ENCODE results near the gene IZUMO1.
"Not testable (repeated sequence)": the region's sequence is repeated elsewhere in the genome, so short reads cannot be mapped to it uniquely, and the experiment has no call there.

The IZUMO1 gene

DNA sequence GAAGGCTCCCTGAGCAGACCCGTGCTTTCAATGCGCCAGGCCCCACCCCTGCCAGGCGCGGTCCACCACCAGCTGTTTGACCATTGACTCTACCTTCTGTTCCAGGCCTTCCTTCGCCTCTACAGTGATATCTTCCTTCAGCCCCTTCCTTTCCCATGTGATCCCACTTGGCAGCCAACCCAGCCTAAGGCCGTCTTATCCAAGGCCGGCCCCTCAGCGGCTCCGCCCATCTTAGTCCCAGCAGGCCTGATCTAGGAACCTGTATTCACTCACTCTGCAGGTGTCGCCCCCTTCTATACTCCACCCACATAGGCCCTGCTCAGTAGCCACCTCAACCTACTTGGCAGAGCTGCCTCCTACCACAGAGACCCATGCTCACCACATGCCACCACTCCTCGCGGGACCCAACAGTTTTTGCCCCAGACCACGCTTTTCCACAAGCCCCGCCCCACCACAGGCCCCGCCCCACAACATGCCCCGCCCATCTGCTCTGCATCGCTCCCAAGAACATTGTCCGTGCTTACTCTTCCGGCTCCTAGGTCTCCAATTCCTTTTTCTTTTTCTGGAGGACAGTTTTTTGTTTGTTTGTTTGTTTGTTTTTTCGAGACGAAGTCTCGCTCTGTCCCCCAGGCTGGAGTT lies 9.2 kb downstream of the IZUMO1 start:
- DNase-seq (ENCODE audit: low read depth) = no peak

DNA sequence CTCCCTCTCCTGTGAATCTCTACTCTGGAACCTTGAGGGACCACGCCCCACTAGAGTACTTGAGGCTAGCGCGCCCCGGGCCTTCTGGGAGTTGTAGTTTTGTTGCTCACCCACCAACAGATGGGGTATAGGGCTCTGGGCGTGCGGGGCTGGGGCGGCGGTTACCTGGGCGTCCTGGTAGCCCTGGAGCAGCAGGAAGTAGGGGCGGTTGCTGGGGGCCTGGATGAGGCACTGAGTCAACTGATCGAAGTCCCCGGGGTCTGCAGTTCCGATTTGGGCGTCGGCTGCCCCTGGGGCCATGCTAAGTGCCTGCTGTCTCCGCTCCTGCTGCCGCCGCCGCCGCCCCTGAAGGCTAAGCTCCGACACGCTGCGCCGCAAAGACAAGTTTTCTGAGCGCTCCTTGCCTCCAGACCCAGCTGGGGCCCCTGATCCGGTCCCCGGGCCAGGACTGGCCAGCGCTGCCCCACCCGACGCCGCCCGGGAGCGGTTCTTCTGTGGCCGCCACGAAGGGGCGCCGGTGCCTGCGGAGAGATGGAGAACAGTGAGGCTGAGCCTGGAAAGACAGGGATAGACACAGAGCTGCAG lies 11.6 kb downstream of the IZUMO1 start:
- no peak for DNase-seq (ENCODE audit: low read depth)

DNA sequence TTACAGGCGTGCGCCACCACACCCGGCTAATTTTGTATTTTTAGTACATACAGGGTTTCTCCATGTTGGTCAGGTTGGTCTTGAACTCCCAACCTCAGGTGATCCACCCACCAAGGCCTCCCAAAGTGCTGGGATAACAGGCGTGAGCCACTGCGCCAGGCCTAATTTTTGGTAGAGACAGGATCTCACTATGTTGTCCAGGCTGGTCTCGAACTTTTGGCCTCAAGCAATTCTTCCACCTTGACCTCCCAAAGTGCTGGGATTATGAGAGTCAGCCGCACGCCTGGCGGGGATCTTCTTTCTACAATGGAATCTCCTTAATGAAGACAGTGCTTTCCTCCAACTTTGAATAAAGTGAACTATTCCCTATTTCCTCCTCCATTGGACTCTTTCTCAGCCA lies 12.1 kb downstream of the IZUMO1 start:
- no peak for DNase-seq (ENCODE audit: low read depth)

DNA sequence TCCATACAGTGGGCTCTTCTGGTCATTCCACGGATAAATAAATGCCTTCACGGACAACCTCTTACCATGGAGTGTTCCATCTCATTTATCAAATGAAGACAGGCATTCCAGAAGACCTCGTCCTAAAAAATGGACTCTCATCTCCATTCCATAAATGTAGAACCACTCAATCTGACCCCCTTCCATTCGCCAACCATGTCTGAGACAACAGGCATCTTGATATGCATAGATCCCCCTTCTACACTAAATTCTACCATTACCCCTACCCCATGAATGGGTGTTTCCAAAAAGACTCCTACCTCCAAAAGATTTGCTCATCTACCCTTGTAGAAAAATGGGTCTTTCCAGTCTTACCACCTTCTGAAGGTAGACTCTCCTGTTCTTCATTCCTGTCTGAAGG lies 15.3 kb downstream of the IZUMO1 start:
- no peak for DNase-seq (ENCODE audit: low read depth)

DNA sequence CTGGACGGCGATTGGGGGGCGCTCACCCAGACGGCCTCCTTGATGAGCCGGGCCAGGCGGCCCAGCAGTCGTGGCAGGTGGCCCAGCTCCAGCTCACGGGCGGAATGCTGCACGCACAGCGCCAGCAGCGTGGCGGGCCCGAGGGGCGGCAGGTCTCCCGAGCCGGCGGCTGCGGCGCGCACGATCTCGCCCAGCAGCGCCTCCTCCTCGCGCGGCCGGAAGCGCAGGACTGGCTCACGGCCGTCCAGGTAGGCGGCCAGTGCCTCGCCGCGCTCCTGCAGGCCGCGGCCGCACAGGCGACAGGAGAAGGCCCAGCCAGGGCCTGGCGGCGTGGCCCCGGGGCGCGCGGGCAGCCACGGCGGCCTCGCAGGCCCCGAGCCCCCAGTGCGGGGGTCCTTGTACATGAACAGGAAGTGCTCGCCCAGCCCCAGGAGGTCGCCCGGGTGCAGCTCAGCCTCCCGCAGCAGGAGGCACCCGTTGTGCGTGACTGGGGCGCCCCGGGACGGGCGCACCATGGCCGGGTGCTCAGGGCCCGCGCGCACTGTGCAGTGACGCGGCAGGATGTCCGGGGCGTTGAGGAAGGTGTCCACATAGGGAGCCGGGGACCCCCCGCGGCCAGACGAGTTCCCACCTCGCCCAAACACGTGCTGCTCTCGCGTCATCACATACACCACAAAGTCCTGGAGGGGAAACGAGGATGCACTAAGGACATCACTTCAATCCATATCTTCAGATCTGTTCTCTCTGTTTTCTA lies 17.6 kb downstream of the IZUMO1 start:
- no peak for DNase-seq (ENCODE audit: low read depth)

DNA sequence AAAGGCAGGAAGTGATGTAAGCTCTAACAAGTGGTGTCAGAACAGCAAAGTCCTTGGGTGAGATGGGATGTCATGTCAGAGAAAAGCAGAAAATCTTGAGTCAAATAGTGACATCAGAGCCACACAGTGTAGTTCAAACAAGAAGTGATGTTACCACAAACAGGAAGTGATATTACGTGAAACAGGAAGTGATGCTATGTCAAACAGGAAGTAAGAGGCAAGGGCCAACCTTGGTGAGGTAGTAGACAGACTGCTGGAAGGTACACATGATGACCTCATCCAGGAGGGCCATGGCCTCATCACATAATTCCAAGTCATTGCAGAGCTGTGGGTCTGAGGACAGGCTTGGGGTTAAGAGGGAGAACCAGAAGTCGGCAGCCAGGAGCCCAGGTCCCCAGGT lies 20.2 kb downstream of the IZUMO1 start:
- DNase-seq (ENCODE audit: low read depth) = no peak

DNA sequence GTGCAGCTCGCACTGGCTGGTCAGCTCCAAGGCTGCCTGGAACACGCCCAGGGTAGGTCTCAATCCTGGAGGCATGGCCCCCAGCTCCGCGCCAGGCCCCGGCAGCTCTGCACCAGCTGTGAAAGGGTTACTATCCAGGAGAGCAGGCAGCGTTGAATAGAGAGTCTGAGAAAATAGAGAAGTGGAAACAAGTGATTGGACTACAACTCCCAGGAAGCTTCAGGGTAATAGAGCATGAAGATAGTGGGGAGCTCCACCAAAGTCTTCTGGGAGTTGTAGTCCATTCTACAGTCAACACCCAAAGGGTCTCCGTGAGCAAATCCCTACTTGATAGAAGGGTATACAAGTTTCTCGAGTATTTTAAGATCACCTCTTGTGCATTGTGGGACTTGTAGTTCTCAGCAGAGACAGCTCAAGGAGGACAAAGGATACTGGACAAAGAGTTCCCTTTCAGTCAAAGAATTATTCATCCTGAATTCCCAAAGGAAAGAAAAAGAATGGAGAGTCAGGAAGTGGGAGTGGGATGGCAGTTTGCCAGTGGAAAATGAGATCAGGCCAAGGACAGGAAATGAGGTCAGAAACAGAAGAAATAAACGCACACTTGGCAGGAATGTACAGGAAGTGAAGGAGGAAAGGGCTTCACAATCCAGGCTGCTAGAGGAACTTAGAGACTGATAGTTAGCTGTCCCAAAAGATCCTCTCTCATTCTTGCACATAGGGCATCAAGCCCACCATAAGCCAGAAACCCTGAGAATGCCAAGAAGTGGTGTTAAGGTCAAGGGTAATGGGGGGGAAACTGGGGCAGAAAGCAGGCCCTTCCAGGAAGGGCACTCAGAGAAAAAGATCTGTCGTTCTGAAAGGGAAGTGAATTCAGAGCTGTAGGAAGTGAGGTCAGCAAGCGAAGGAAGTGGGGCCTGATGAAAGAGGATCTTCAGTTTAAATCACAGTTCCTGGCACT lies 21.6 kb downstream of the IZUMO1 start:
- no peak for DNase-seq (ENCODE audit: low read depth)

DNA sequence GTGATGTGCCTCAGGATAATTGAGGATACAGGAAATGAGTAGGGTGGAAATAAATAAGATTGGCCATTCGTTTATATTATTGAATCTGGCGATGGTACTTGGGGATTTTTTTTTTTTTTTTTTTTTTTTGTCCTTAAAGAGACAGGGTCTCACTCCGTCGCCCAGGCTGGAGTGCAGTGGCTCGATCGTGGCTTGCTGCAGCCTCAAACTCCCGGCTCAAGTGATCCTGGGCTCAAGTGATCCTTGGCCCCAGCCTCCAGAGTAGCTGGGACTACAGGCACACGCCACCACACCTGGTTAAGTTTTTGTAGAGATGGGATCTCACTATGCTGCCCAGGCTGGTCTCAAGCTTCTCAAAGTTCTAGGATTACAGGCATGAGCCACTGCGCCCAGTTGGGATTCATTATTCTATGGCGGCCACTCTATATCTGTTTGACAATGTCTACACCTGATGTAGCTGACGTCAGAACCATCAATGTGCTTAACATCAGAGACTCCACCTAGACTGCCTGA lies 24.5 kb downstream of the IZUMO1 start:
- DNase-seq (ENCODE audit: low read depth) = no peak

DNA sequence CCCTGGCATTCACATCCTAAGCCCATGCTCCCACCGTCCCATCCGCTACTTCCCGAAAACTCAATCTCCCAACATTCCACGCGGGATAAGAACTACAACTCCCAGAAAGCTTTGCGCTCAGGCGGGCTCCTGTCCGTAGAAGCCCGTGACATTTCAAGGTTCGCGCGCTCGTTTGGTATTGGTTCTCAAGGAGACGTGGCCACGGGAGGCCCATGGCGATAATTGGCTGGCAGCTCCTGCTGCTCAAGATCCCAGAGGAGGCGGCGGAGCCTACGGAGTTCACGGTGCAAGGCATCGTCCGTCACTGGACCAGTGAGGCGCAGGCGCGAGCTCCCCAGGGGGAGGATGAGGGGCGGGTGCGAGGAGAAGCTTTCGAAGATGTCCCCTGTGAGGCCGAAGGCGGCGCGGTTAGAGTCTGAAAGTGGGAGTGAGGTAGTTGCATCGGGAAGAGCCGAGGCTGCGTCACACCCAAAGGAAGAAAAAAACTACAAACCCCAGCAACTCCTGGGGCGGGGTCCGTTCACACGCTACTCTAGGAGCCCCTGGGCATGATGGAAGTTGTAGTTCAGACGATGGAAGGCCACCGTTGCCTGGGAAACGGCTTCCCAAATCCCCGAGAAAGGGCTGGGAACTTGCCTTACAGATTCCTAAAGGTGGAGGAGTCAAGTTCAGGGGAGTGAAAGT lies 26.0 kb downstream of the IZUMO1 start:
- DNase-seq (ENCODE audit: low read depth) = peak; percentile 79

DNA sequence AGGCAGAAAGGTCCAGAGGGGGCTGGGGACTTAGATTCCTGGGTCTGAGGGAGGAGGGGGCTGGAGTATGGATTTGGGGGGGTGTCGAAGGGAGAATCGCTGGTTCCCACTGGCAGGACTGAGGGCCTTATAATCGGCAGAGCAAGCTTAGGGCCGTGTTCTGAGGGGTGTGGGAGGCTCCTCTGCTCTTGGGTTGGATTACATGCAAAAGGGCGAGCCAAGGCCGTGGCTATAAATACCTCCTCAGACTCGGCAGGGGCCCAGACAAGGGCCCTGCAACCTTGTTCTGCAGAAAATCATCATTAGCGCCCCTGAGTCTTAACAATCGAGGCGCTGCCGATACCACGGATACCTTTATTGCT lies 26.5 kb downstream of the IZUMO1 start:
- no peak for DNase-seq (ENCODE audit: low read depth)

DNA sequence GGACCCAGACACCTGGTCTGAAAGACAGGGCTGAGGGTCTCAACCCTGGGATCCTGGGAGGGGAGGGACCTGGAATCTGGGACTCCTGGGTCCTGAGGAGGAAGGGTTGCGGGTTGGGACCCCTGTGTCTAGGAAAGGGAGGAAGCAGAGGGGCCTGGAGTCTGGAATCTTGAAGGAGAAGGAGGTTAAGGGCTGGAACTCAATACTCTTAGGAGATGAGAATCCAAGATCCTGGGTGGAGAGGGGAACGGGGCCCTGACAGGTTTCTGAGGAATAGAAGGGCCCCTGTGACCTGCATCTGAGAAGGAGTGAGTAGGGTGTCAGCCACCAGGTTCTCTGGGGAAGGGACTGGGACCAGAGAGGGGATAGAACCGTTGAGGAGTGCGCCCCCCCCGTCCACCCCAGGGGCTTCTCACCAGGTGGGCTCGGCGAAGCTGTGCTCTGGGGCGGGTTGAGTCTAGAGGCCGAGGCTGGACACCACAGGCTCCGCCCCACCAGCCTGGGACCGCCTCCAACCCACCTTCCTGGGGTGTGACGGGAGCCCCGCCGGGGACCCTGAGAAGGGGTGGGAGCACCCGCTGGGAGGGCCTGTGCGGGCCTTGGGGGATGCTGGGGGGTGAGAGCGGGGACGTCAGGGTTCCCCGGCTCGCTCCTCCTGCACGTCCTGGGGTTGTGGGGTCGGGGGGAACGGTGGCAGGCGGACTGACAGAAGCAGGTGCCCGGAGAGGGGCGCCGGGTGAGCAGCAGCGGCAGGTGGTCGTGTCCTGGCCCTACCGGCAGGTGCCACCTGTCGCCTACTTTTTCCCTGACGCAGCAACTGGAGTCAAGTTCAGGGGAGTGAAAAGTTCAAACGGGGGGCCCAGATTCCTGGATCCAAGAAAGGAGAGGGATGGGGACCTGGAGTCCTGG lies 27.2 kb downstream of the IZUMO1 start, which contains the start of gene MAMSTR:
Gene MAMSTR, minus strand, starts transcription at position 463 of the 909 bp plus-strand sequence. CDS start 694 bp downstream, outside the sequence.
- no peak for DNase-seq (ENCODE audit: low read depth)

DNA sequence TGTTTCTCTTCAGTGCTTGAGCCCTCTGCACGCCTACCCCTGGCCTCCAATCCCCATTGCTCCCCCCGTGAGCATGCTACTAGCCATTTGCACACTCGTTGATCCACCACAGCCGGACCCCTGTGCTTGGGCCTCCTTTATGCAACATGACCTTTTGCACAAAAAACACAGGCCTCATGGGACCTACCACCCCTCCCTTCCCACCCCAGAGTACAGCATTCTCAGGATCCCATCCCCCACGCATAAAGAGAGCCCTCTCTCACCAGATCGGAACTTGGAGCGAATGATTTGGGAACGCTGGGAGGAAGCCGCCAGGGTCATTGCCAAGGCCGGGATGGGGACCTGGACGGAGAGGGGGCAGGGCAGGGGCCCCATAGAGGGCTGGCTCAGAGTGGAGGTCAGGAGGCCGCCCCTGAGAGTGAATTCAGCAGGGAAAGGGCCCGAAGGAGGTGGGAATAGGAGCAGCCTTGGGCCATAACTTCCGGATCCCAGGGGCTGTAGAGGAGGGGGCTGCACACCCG lies 27.9 kb downstream of the IZUMO1 start:
- no peak for DNase-seq (ENCODE audit: low read depth)

DNA sequence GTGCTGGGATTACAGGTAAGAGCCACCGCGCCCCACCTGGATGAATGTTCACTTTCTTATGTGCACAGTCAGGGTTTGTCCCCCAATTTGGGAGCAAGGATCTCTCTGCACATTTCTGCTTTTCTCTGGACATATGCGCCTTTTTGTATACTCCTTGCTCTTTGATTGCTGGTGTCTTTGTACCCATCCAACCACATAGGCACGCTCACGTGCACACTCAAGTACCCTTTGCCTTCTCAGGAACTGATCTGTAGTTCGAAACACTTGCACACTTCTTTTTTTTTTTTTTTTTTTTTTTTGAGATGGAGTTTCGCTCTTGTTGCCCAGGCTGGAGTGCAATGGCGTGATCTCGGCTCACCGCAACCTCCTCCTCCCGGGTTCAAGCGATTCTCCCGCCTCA lies 28.6 kb downstream of the IZUMO1 start:
- not testable (repeated sequence) for DNase-seq (ENCODE audit: low read depth)

DNA sequence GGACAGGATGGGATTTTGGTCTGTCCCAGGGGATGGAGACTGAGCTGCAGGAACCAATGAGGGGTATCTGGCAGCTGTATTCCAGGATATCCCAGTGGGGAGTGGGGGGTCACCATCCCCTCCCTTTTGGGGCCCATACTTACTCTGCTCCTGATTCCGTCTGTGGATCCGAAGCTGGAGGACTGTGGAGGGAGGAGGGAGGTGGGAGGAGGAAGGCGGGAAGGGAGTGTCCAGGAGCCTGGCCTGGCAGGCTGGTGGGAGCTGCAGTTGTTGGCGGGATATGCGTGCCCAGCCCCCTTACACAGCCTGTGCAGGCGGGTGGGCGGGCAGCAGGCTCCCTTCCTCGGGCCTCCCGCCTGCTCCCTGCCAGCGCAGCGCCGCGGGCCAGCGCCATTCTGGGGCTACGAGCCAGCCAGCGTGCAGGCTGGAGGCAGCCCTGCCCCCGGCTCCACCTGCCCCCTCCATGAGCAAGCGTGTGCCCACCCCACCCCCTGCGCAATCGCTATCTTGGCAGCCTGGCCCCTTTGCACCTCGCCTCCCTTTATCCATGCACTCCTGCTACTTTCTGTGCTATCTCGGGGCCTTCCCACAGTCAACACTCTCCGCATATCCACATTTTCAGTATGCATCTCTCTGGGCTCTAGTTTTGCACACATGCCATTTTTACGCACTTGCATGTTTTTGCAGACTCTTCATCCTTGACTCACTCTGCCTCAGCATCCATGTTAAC lies 30.0 kb downstream of the IZUMO1 start:
- DNase-seq (ENCODE audit: low read depth) = no peak

DNA sequence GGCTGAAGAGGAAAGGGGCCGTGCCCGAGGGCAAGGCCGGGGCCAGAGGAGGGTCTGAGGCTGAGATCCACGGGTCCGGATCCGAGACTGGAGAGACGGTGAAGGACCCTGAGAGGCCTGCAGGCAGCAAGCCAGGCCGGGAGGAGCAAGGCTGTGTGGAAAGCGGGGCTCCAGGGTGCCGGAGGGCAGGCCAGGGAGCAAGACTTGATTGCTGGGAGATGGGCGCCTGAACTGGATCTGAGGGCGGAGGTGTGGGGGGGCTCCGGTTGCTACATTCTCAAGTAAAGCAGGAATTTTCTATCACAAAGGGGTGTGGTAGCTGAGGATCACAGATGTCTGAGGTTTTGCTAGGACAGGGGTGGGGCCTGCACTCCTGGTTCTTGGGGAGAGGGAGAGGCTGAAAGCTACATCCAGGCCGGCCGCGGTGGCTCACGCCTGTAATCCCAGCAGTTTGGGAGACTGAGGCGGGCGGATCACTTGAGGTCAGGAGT lies 31.0 kb downstream of the IZUMO1 start:
- DNase-seq (ENCODE audit: low read depth) = no peak

DNA sequence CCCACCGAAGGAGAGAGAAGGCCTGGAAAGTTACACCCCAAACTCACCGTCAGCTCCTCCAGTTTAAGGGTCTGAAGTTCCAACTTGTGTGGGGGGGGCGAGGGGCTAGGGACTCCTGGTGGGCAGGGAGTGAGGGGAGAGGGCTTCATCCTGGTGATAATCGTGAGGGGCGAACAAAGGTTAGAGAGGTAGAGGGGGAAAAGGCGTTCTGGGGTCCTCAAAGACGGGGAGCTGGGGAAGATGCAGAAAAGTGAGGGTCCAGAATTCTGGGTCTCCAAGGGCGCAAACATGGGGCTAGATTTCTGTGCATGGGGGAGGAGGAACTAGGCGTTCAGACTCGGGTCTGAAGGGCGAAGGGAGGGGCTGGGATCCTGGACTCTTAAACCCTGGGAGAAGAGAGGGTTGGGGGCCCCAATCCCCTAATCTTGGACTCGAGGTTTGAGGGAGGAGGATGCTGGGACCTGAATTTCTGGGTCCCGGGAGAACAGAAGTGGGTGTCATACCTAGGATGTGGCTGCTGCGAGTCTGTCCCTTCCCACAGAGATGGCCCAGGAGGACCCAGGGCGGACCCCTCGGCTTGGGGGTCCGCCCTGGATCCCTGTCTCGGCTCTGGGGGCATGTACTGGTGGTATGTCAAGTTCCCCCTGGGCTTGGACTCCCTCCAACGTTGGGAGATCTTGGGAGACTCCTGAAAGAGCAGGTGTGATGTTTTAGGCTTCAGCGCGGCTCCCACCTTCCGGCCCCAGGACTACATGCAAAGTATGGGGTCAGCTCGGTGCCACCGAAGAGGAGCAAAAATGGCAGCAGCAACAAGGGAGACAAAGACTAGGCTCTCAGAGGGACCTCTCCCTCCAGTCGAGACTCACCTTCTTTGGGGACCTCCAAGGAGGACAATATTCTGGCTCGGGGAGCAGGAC lies 31.7 kb downstream of the IZUMO1 start:
- DNase-seq (ENCODE audit: low read depth) = no peak

DNA sequence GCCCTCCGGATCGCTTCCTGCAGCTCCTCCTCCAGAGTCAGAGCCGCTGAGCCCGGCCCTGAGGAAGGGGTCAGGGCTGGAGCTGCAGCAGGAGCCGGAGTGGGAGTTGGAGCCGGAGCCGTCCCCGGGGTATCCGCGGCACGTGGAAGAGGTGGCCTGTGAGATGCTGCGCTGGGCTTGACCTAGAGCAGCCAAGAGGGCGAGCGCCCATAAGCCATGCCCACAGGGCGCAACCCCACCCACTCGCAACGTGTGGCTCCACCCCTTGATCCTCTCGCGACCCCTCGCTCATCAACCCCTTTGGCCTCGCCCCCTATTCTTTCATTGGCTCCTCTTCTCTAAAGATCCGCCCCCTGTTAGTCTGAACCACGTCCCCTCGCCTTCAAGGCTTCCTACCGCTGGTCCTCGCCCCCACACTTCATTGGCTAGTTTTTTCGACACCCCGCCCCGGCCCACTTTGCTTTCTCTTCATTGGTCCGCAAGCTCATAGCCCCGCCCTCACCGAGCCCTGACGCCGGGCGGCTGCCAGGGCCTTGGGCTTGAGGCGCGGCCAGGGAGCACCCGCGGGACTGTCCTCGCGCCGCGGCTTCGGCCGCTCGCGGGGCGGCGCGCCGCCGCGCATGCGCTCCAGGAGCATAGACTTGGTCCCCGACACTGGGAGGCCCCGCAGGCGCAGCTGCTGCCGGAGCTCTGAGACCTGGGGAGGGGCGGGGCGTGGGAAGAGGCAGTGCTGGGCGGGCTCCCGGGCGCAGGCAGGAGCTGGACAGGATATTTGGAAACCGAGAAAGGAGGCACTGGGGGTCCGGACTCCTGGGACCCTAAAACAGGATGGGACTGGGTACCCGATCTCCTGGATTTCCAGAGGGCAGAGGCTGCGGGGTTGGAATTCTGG lies 32.6 kb downstream of the IZUMO1 start:
- peak; percentile 94 for DNase-seq (ENCODE audit: low read depth)

All from activated T-helper 1 cell treated with Interleukin-2 at 50 U/mL for 16 hours (primary cell).